Measurements from ENCODE around the gene PALM. TPM values are rescaled to one million over a fixed set of nuclear protein-coding genes. Genes with fewer than 3 reads are reported as not detected.

Gene PALM
- total and polyA plus RNA-seq, 4 donors = 0.92 to 5.1 (median 4.3) TPM

DNA sequence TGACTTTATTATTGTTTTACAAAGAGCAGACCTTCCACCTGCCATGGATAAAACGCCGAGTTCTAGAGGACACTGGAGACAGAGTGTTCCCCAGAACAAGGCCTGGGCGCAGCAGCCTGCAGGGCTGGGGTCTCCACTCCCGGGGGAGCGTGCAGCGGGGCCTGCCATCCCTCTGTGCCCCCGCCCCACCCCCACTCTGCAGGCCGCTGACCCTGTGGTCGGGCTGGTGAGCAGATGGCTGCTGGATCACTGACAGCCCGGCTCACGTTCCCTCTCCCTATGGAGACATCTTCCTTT, 79.9 kb downstream of the PALM start:
- 74% methylated on average over 11 of the region's 11 CpGs for WGBS
- DNase-seq (ENCODE audit: low spot score) = no peak
- TF ChIP-seq HNF4A (conservative IDR thresholded peaks at IDR 0.05) (no peak), SP1 (IDR thresholded peaks at IDR 0.05) (no peak), RXRA (IDR thresholded peaks at IDR 0.05) (no peak), FOXA1 (IDR thresholded peaks at IDR 0.05) (no peak), HNF4G (IDR thresholded peaks at IDR 0.05) (no peak), NR2F2 (IDR thresholded peaks at IDR 0.05) (no peak), GABPA (IDR thresholded peaks at IDR 0.05 in 1 of 2, conservative IDR thresholded peaks at IDR 0.05 in 1 of 2) (no peak), EGR1 (IDR thresholded peaks at IDR 0.05; ENCODE audit: low read depth in 2 of 2) (no peak)
- TF ChIP-seq, protein P1, sequence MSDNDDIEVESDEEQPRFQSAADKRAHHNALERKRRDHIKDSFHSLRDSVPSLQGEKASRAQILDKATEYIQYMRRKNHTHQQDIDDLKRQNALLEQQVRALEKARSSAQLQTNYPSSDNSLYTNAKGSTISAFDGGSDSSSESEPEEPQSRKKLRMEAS (IDR thresholded peaks at IDR 0.05) = no peak
- TF ChIP-seq, protein P2, sequence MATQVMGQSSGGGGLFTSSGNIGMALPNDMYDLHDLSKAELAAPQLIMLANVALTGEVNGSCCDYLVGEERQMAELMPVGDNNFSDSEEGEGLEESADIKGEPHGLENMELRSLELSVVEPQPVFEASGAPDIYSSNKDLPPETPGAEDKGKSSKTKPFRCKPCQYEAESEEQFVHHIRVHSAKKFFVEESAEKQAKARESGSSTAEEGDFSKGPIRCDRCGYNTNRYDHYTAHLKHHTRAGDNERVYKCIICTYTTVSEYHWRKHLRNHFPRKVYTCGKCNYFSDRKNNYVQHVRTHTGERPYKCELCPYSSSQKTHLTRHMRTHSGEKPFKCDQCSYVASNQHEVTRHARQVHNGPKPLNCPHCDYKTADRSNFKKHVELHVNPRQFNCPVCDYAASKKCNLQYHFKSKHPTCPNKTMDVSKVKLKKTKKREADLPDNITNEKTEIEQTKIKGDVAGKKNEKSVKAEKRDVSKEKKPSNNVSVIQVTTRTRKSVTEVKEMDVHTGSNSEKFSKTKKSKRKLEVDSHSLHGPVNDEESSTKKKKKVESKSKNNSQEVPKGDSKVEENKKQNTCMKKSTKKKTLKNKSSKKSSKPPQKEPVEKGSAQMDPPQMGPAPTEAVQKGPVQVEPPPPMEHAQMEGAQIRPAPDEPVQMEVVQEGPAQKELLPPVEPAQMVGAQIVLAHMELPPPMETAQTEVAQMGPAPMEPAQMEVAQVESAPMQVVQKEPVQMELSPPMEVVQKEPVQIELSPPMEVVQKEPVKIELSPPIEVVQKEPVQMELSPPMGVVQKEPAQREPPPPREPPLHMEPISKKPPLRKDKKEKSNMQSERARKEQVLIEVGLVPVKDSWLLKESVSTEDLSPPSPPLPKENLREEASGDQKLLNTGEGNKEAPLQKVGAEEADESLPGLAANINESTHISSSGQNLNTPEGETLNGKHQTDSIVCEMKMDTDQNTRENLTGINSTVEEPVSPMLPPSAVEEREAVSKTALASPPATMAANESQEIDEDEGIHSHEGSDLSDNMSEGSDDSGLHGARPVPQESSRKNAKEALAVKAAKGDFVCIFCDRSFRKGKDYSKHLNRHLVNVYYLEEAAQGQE (IDR thresholded peaks at IDR 0.05) = no peak
- no peak overlapping the region for H3K9ac ChIP-seq (ENCODE audit: low read depth in 1 of 2, low read length in 2 of 2)
- no peaks in the 10 kb centered on the region for H3K9me3 ChIP-seq (ENCODE audit: control insufficient read depth in 4 of 4, low read length in 3 of 4)
- no peaks in the 10 kb centered on the region for H3K27me3 ChIP-seq (ENCODE audit: control insufficient read depth in 4 of 4, insufficient read depth in 4 of 4, low read length in 3 of 4)
- no peaks in the 10 kb centered on the region for H3K4me1 ChIP-seq (ENCODE audit: control insufficient read depth in 4 of 4, insufficient read depth in 4 of 4, low read length in 3 of 4)
- peak overlapping the region in 1 of 2 donors; percentile 54 for H3K27ac ChIP-seq (ENCODE audit: low read depth in 1 of 2, low read length in 2 of 2)
- no peak overlapping the region for H3K4me3 ChIP-seq (ENCODE audit: low read depth in 1 of 3, low read length in 3 of 3)
- no peaks in the 10 kb centered on the region for H3K36me3 ChIP-seq (ENCODE audit: control insufficient read depth in 4 of 4, insufficient read depth in 3 of 4, low read depth in 1 of 4, low read length in 3 of 4)

DNA sequence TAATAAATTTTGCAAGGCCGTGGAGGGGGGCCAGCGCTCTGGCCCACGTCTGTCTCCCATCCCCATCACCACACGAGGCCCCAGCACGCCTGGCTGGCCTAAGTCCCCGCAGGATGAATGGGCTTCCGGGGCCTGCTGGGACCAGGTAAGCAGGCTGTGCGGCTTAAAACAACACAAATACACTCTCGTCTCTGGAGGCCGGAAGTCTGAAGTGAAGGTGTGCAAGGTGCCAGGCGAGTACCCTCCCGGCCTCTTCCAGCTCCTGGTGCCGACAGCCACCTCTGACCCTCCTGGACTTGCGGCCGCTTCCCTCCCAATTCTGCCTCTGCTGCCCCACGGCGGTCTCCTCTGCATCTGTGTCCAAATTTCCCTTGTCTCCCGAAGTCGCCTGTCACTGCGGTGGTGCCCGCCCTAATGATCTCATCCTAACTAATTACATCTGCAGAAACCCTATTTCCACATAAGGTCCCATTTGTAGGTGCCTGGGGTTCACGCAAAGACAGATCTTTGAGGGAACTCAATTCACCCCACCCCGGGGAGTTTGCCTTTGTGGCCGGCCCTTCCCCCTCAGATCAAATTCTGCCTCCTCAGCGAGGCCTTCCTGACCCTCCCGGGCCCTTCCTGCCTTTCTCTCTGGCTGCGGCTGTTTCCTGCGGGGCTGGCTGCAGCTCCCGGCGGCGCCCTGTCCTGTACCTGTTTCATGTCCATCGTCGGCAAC, 80.4 kb downstream of the PALM start:
- H3K36me3 ChIP-seq (ENCODE audit: control insufficient read depth in 4 of 4, insufficient read depth in 3 of 4, low read depth in 1 of 4, low read length in 3 of 4) = no peaks in the 10 kb centered on the region
- H3K27ac ChIP-seq (ENCODE audit: low read depth in 1 of 2, low read length in 2 of 2) = peak overlapping the region; percentile 54 to 57

More for the DNA sequence above, 80.4 kb downstream of the PALM start:
- WGBS = 55% methylated on average over 33 of the region's 33 CpGs
- Histone ChIP-seq H3K9ac (ENCODE audit: low read depth in 1 of 2, low read length in 2 of 2) (no peak overlapping the region), H3K4me1 (ENCODE audit: control insufficient read depth in 4 of 4, insufficient read depth in 4 of 4, low read length in 3 of 4) (no peaks in the 10 kb centered on the region), H3K4me3 (ENCODE audit: low read depth in 1 of 3, low read length in 3 of 3) (no peak overlapping the region), H3K27me3 (ENCODE audit: control insufficient read depth in 4 of 4, insufficient read depth in 4 of 4, low read length in 3 of 4) (no peaks in the 10 kb centered on the region), H3K9me3 (ENCODE audit: control insufficient read depth in 4 of 4, low read length in 3 of 4) (no peaks in the 10 kb centered on the region)
- no peak for TF ChIP-seq EGR1 (IDR thresholded peaks at IDR 0.05; ENCODE audit: low read depth in 2 of 2)
- TF ChIP-seq RAD21 (IDR thresholded peaks at IDR 0.05) = no peak
- peak; percentile 78 for TF ChIP-seq NR2F2 (IDR thresholded peaks at IDR 0.05)
- TF ChIP-seq RXRA (IDR thresholded peaks at IDR 0.05) = no peak
- TF ChIP-seq, protein P3, sequence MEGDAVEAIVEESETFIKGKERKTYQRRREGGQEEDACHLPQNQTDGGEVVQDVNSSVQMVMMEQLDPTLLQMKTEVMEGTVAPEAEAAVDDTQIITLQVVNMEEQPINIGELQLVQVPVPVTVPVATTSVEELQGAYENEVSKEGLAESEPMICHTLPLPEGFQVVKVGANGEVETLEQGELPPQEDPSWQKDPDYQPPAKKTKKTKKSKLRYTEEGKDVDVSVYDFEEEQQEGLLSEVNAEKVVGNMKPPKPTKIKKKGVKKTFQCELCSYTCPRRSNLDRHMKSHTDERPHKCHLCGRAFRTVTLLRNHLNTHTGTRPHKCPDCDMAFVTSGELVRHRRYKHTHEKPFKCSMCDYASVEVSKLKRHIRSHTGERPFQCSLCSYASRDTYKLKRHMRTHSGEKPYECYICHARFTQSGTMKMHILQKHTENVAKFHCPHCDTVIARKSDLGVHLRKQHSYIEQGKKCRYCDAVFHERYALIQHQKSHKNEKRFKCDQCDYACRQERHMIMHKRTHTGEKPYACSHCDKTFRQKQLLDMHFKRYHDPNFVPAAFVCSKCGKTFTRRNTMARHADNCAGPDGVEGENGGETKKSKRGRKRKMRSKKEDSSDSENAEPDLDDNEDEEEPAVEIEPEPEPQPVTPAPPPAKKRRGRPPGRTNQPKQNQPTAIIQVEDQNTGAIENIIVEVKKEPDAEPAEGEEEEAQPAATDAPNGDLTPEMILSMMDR (IDR thresholded peaks at IDR 0.05; ENCODE audit: low read depth, low read length, missing input control) = no peak
- TF ChIP-seq, protein P1 (IDR thresholded peaks at IDR 0.05) = no peak
- peak; percentile 18 for TF ChIP-seq SP1 (IDR thresholded peaks at IDR 0.05)
- no peak for DNase-seq (ENCODE audit: low spot score)
